HepG2 (cell line): ENCODE measurements around the gene KIAA0825. TPM values are rescaled to one million over a fixed set of nuclear protein-coding genes. Genes with fewer than 3 reads are reported as not detected.

Source experiments
- ATAC-seq: fragments of 200-7000 bp; cut with Tn5 transposase; 3 replicates; pipeline ENCODE4 v1.9.1; 2020; ENCODE audit warnings: mild to moderate bottlenecking, moderate library complexity
- BruUV-seq: library from RNA; stranded (reverse); fragments of 400-500 nt; replicated peaks from 2 replicates; lab custom pipeline; 2021; lab: Mats Ljungman, UMichigan
- CTCF ChIA-PET: fragments of 300-600 bp; formaldehyde crosslinking; extraction: SDS; loops from one replicate; lab custom pipeline; 2021; ENCODE audit warnings: low total read pairs, inconsistent platforms, low intra/inter-chr PET ratio; lab: Yijun Ruan, JAX
- POLR2A ChIA-PET: fragments of 350-600 bp; sonication (Branson Sonifier 250); formaldehyde crosslinking; loops from one replicate; lab custom pipeline; 2020; ENCODE audit warnings: antibody characterized with exemption, inconsistent platforms; lab: Yijun Ruan, JAX
- DNase-seq: peaks from one replicate; pipeline ENCODE4 v3.0.0-alpha.2; 2015; ENCODE audit warnings: low spot score
- FAIRE-seq: peaks from 3 replicates; lab custom pipeline; 2011; peaks lifted over from hg19 to GRCh38; lab: Jason Lieb, UNC
- H2AFZ ChIP-seq: one replicate; pipeline ENCODE4 v1.6.1; 2011; ENCODE audit warnings: low read length, inconsistent platforms
- H3K27ac ChIP-seq: fragments of 300-600 bp; 3 replicates; pipeline ENCODE4 v1.8.0; 2011; ENCODE audit warnings: mixed run types, mild to moderate bottlenecking, mixed read lengths, low read length, inconsistent platforms; ENCODE audit not compliant: insufficient read depth; ENCODE audit errors: extremely low read length
- H3K27me3 ChIP-seq, 2 experiments: fragments of 200-600 bp in 1 of 2; 2 replicates in 1 of 2; 3 replicates in 1 of 2; pipeline versions ENCODE4 v1.6.0 to v1.8.0; 2011; ENCODE audit warnings: low read length in 2 of 2, mild to moderate bottlenecking in 2 of 2, moderate library complexity in 2 of 2, inconsistent platforms in 1 of 2; ENCODE audit not compliant: insufficient read depth in 2 of 2, control insufficient read depth in 1 of 2
- H3K36me3 ChIP-seq, 2 experiments: fragments of 200-600 bp in 1 of 2; replicated peaks in 1 of 2; 2 replicates in 1 of 2; 3 replicates in 1 of 2; pipeline versions ENCODE4 v1.5.1 to v1.8.0; 2011; ENCODE audit warnings: low read length in 2 of 2, inconsistent platforms in 1 of 2; ENCODE audit not compliant: insufficient read depth in 2 of 2, control insufficient read depth in 1 of 2
- H3K4me1 ChIP-seq: 2 replicates; pipeline ENCODE4 v1.5.1; 2012; ENCODE audit warnings: low read length, inconsistent platforms; ENCODE audit not compliant: insufficient read depth
- H3K4me2 ChIP-seq: 2 replicates; pipeline ENCODE4 v1.6.0; 2011; ENCODE audit warnings: low read depth, low read length, inconsistent platforms
- H3K4me3 ChIP-seq, 3 experiments: fragments of 200-600 bp in 1 of 3; sonication (generic), shearing (Covaris generic) in 1 of 3; replicated peaks in 1 of 3; 2 replicates each; pipeline ENCODE4 v1.5.1; 2011 to 2016; ENCODE audit warnings: low read length in 3 of 3, inconsistent platforms in 2 of 3, low read depth in 2 of 3, mild to moderate bottlenecking in 2 of 3, control low read depth in 1 of 3, mixed read lengths in 1 of 3; ENCODE audit not compliant: insufficient read depth in 1 of 3
- H3K79me2 ChIP-seq: one replicate; pipeline ENCODE4 v1.6.1; 2011; ENCODE audit warnings: low read length, inconsistent platforms; ENCODE audit not compliant: insufficient read depth
- H3K9ac ChIP-seq: 2 replicates; pipeline ENCODE4 v1.6.0; 2011; ENCODE audit warnings: mild to moderate bottlenecking, low read depth, low read length, inconsistent platforms; ENCODE audit not compliant: insufficient read depth
- H3K9me3 ChIP-seq: 2 replicates; pipeline ENCODE4 v1.5.1; 2012; ENCODE audit warnings: mild to moderate bottlenecking, low read length
- H4K20me1 ChIP-seq: 2 replicates; pipeline ENCODE4 v1.6.0; 2011; ENCODE audit warnings: inconsistent platforms, mild to moderate bottlenecking, low read length, moderate library complexity; ENCODE audit not compliant: insufficient read depth
- AGO1 ChIP-seq: fragments of 200-400 bp; formaldehyde crosslinking; IDR thresholded peaks from 2 replicates; pipeline ENCODE4 v1.6.1; 2017; ENCODE audit warnings: mild to moderate bottlenecking, low read depth, low read length, moderate library complexity; ENCODE audit not compliant: poor library complexity, severe bottlenecking
- NBN ChIP-seq: fragments of 450-650 bp; conservative IDR thresholded peaks from 2 replicates; pipeline ENCODE4 v1.6.1; 2017
- TCF7 ChIP-seq: sonication (generic); IDR thresholded peaks from 2 replicates; pipeline ENCODE4 v1.6.1; 2016; ENCODE audit warnings: antibody characterized with exemption, low read depth
- ZFY ChIP-seq: sonication (generic); formaldehyde crosslinking; IDR thresholded peaks from 2 replicates; pipeline ENCODE4 v1.4.0; 2020; ENCODE audit warnings: missing genetic modification reagents
- ZNF841 ChIP-seq: sonication (generic); formaldehyde crosslinking; IDR thresholded peaks from 2 replicates; pipeline ENCODE4 v1.8.1; 2023; ENCODE audit warnings: missing genetic modification reagents, borderline replicate concordance
- ZZZ3 ChIP-seq: sonication (generic); formaldehyde crosslinking; IDR thresholded peaks from 2 replicates; pipeline ENCODE4 v1.4.0; 2020; ENCODE audit warnings: missing genetic modification reagents, mild to moderate bottlenecking, borderline replicate concordance
- WGBS: methylation state at CpG from one replicate; pipeline ENCODE4 v1.1.6; 2017; ENCODE audit warnings: low lambda C conversion rate; 5-methylcytosine and 5-hydroxymethylcytosine counted together
- in situ Hi-C: cut with HindIII; loops from 2 replicates; pipeline ENCODE4 v1.10.0; 2017; ENCODE audit warnings: low pct_unique_long_range_greater_than_20kb; ENCODE audit not compliant: extremely low pct_ligation_motif_present
- intact Hi-C: fragments of 100-400 bp; cut with micrococcal nuclease; formaldehyde crosslinking; loops from one replicate; pipeline ENCODE4 v1.10.0; 2022; ENCODE audit not compliant: unreplicated experiment
- polyA plus RNA-seq, 8 experiments: library from polyadenylated mRNA; depleted of rRNA in 3 of 8; stranded (reverse) in 7 of 8; unstranded in 1 of 8; fragments of >200 nt; fragmentation: Illumina TruSeq in 4 of 8; extraction: Trizol in 4 of 8; gene quantifications; 2 replicates each; pipeline versions ENCODE4 v1.2.1 to v1.2.3, GENCODE V29; 2011 to 2016; ENCODE audit warnings: low read depth in 4 of 8, missing spikeins in 1 of 8, mixed read lengths in 1 of 8; ENCODE audit not compliant: insufficient read depth in 1 of 8
- total RNA-seq, 5 experiments: library from RNA; depleted of rRNA; stranded (reverse); fragments of >200 nt; fragmentation: Illumina TruSeq; extraction: Trizol; gene quantifications; 2 replicates each; pipeline ENCODE4 v1.2.3, GENCODE V29; 2016; ENCODE audit warnings: low read depth in 1 of 5
- TF ChIP-seq, protein P1 (sequence below): sonication (generic); formaldehyde crosslinking; IDR thresholded peaks from 2 replicates; pipeline ENCODE4 v1.4.0; 2020; ENCODE audit warnings: missing genetic modification reagents, borderline replicate concordance
- TF ChIP-seq, protein P2 (sequence below): IDR thresholded peaks from 2 replicates; pipeline ENCODE4 v1.6.1; 2016; ENCODE audit warnings: missing biosample characterization, missing genetic modification reagents, low read depth

KIAA0825 gene
- total and polyA plus RNA-seq, 2 of the 13 experiments (the other 11 are each of a cell fraction or from before 2014, with no cell fraction given) = 0.05 to 0.51 TPM

DNA sequence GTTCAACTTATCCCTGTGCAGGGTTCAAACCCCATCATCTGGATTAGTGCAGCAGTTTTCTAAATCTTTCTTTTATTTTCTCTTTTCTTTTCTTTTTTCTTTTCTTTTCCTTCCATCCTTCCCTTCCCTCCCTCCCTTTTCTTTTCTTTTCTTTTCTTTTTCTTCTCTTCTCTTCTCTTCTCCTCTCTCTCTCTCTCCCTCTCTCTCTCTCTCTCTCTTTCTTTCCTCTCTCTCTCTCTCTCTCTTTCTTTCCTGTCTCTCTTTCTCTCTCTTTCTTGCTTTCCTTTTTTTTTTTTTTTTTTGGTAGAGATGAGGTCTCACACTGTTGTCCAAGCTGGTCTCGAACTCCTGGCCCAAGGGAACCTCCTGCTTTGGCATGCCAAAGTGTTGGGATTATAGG lies 53.6 kb downstream of the KIAA0825 start:
- no peak for FAIRE-seq
- no peaks in the 10 kb centered on the region for H3K36me3 ChIP-seq
- H3K27me3 ChIP-seq = no peaks in the 10 kb centered on the region
- H3K4me1 ChIP-seq = no peaks in the 10 kb centered on the region
- no peak overlapping the region for H3K9ac ChIP-seq
- no peaks in the 10 kb centered on the region for H3K79me2 ChIP-seq
- POLR2A ChIA-PET = no interaction called here
- no peak for ATAC-seq
- WGBS = 0% methylated on average over 1 of the region's 1 CpG
- no peak overlapping the region for H3K4me2 ChIP-seq
- H4K20me1 ChIP-seq = no peaks in the 10 kb centered on the region
- in situ Hi-C loops = no loop called here
- CTCF ChIA-PET = no interaction called here
- no peaks in the 10 kb centered on the region for H3K9me3 ChIP-seq
- DNase-seq = no peak
- no peak overlapping the region for H3K27ac ChIP-seq
- intact Hi-C loops = no loop called here
- H2AFZ ChIP-seq = no peak overlapping the region
- no TSS peak for BruUV-seq
- TF ChIP-seq, protein P1, sequence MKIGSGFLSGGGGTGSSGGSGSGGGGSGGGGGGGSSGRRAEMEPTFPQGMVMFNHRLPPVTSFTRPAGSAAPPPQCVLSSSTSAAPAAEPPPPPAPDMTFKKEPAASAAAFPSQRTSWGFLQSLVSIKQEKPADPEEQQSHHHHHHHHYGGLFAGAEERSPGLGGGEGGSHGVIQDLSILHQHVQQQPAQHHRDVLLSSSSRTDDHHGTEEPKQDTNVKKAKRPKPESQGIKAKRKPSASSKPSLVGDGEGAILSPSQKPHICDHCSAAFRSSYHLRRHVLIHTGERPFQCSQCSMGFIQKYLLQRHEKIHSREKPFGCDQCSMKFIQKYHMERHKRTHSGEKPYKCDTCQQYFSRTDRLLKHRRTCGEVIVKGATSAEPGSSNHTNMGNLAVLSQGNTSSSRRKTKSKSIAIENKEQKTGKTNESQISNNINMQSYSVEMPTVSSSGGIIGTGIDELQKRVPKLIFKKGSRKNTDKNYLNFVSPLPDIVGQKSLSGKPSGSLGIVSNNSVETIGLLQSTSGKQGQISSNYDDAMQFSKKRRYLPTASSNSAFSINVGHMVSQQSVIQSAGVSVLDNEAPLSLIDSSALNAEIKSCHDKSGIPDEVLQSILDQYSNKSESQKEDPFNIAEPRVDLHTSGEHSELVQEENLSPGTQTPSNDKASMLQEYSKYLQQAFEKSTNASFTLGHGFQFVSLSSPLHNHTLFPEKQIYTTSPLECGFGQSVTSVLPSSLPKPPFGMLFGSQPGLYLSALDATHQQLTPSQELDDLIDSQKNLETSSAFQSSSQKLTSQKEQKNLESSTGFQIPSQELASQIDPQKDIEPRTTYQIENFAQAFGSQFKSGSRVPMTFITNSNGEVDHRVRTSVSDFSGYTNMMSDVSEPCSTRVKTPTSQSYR (CRISPR knock-in tag) = no peak
- TF ChIP-seq TCF7 (no peak), ZFY (CRISPR knock-in tag) (no peak), NBN (no peak), ZNF841 (CRISPR knock-in tag) (no peak), AGO1 (no peak), ZZZ3 (CRISPR knock-in tag) (no peak)
- TF ChIP-seq, protein P2, sequence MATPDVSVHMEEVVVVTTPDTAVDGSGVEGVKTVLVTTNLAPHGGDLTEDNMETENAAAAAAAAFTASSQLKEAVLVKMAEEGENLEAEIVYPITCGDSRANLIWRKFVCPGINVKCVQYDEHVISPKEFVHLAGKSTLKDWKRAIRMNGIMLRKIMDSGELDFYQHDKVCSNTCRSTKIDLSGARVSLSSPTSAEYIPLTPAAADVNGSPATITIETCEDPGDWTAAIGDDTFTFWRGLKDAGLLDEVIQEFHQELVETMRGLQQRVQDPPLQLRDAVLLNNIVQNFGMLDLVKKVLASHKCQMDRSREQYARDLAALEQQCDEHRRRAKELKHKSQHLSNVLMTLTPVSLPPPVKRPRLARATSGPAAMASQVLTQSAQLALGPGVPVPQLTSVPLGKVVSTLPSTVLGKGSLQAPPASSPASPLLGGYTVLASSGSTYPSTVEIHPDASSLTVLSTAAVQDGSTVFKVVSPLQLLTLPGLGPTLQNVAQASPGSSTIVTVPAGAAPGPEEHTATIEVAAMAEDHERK (CRISPR knock-in tag) = no peak
- no peak overlapping the region for H3K4me3 ChIP-seq
